ENCODE measurements around the gene TPRKB. TPM values are rescaled to one million over a fixed set of nuclear protein-coding genes. Genes with fewer than 3 reads are reported as not detected.

Gene TPRKB
- total RNA-seq, 2 donors from 2014 or later = 26.9 to 54.0 TPM

- Histone ChIP-seq H3K27ac (no peak overlapping the region), H3K9me3 (no peaks in the 10 kb centered on the region), H3K27me3 (replicated peaks; ENCODE audit: insufficient read depth) (no peaks in the 10 kb centered on the region), H3K4me3 (no peak overlapping the region), H3K4me1 (replicated peaks) (no peaks in the 10 kb centered on the region), H3K36me3 (no peaks in the 10 kb centered on the region)
- intact Hi-C loops (cut with DNase I) = no loop called here
- TF ChIP-seq CTCF (IDR thresholded peaks at IDR 0.05) (no peak), POLR2AphosphoS5 (IDR thresholded peaks at IDR 0.05) (no peak), POLR2A (IDR thresholded peaks at IDR 0.05) (no peak)
- 94% methylated on average over 2 of the region's 2 CpGs for WGBS
- DNase-seq (ENCODE audit: low spot score) = no peak
Observed at GRCh38 chr2:73714091-73714490, 23.1 kb downstream of the TPRKB start.

GRCh38 chr2:73708527-73708926 lies 28.6 kb downstream of the TPRKB start:
- H3K27ac ChIP-seq = no peak overlapping the region
- no peak for TF ChIP-seq POLR2AphosphoS5 (IDR thresholded peaks at IDR 0.05)
- no peak for TF ChIP-seq CTCF (IDR thresholded peaks at IDR 0.05)
- TF ChIP-seq POLR2A (IDR thresholded peaks at IDR 0.05) = no peak
- no peak for DNase-seq (ENCODE audit: low spot score)
- no peaks in the 10 kb centered on the region for H3K36me3 ChIP-seq
- no peak overlapping the region for H3K4me3 ChIP-seq
- 94% methylated on average over 9 of the region's 9 CpGs for WGBS
- no peaks in the 10 kb centered on the region for H3K27me3 ChIP-seq (replicated peaks; ENCODE audit: insufficient read depth)
- H3K4me1 ChIP-seq (replicated peaks) = no peaks in the 10 kb centered on the region
- intact Hi-C loops (cut with DNase I) = no loop called here
- H3K9me3 ChIP-seq = no peaks in the 10 kb centered on the region

DNA sequence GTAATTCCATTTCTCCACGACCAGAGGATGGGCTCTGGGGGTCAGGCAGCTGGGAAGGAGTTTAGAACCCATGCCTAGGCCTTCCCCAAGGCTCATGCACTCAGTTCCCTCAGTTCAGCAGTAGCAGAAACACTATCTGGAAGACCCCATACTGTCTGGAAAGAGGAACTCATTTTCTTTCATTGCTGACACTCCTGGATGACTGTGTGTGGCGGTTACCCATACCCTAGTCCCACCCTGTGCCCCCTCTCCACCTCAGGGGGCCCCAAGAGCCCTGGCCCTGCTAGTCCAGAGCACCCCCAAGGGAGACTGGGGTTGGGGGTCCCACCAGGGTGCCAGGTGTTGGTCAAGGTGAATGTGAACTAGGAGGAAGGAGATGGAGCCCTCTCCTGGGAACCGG lies 29.5 kb downstream of the TPRKB start:
- H3K4me3 ChIP-seq = no peak overlapping the region
- TF ChIP-seq POLR2AphosphoS5 (IDR thresholded peaks at IDR 0.05) (no peak), CTCF (IDR thresholded peaks at IDR 0.05) (no peak), POLR2A (IDR thresholded peaks at IDR 0.05) (no peak)
- H3K9me3 ChIP-seq = no peaks in the 10 kb centered on the region
- H3K4me1 ChIP-seq (replicated peaks) = no peaks in the 10 kb centered on the region
- no peak overlapping the region for H3K27ac ChIP-seq
- H3K36me3 ChIP-seq = no peaks in the 10 kb centered on the region
- WGBS = 70% methylated on average over 3 of the region's 3 CpGs
- DNase-seq (ENCODE audit: low spot score) = no peak
- H3K27me3 ChIP-seq (replicated peaks; ENCODE audit: insufficient read depth) = no peaks in the 10 kb centered on the region
- intact Hi-C loops (cut with DNase I) = no loop called here

GRCh38 chr2:73707058-73707457 lies 30.1 kb downstream of the TPRKB start:
- 61% methylated on average over 5 of the region's 5 CpGs for WGBS
- H3K4me3 ChIP-seq = no peak overlapping the region
- TF ChIP-seq POLR2A (IDR thresholded peaks at IDR 0.05) (no peak), CTCF (IDR thresholded peaks at IDR 0.05) (no peak), POLR2AphosphoS5 (IDR thresholded peaks at IDR 0.05) (no peak)
- H3K27ac ChIP-seq = no peak overlapping the region
- intact Hi-C loops (cut with DNase I) = no loop called here
- H3K9me3 ChIP-seq = no peaks in the 10 kb centered on the region
- H3K4me1 ChIP-seq (replicated peaks) = no peaks in the 10 kb centered on the region
- H3K27me3 ChIP-seq (replicated peaks; ENCODE audit: insufficient read depth) = no peaks in the 10 kb centered on the region
- no peak for DNase-seq (ENCODE audit: low spot score)
- no peaks in the 10 kb centered on the region for H3K36me3 ChIP-seq

- Histone ChIP-seq H3K36me3 (no peaks in the 10 kb centered on the region), H3K4me3 (no peak overlapping the region), H3K4me1 (replicated peaks) (peaks cover 9% of the 10 kb centered on the region), H3K9me3 (no peaks in the 10 kb centered on the region), H3K27ac (no peak overlapping the region), H3K27me3 (replicated peaks; ENCODE audit: insufficient read depth) (no peaks in the 10 kb centered on the region)
- intact Hi-C loops (cut with DNase I) = no loop called here
- DNase-seq (ENCODE audit: low spot score) = no peak
- 89% methylated on average over 7 of the region's 7 CpGs for WGBS
- TF ChIP-seq POLR2A (IDR thresholded peaks at IDR 0.05) = no peak
Observed at GRCh38 chr2:73705091-73705490, 32.1 kb downstream of the TPRKB start.

Measured in prostate gland (tissue), 2 donors.